Measurements from ENCODE around the gene CDKAL1.
A peak's percentile ranks its signal among the peaks of the same experiment; 100 is the strongest.

CDKAL1 gene

GRCh38 chr6:20851795-20852194 lies 317.5 kb downstream of the CDKAL1 start:
- DNase-seq, result no peak

DNA sequence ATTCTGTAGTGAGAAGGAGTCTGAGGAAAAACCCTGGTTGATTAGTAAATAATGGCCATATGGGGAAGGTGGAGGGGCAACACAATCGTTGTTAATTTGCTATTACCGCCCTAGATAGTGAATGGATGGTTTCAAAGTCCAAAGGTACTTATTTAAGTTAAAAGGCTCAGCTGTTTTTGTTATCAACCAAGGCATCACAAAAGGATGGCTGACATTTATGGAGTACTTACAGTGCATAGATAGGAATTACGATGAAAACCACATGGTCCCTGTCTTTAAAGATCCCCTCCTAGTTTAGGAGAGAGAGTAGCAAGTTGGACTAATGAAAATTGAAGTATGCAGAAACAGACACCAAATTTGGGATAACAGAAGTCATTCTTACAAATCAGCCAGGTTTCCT lies 319.6 kb downstream of the CDKAL1 start:
- no peak for DNase-seq

DNA sequence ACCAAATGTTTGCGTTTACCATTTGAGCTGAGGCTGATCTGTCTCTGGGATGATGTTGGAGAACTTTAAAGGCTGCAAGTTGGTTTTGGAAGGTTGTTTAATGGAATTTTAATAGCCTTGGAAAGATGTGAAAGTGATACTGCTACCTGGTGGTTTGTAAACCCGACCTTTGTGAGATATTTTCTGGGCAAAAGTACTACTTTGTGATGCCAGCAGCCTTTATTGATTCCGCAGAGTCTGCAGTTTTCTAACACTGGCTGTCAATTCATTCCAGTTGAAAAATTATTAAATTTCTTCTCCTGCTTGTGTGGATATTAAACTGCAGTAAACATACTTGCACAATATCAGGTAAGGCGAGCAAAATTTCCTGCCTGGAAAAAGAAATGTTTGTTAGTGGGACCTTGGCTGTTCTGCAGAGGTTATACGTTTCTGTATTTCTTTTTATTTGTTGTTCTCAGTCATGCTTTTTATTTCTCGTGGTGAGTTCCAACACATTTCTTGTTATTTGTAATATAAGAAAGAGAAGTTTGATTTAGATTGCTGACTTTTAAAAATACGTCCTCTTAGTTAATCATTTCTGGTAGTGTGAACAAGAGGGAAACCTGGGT lies 322.5 kb downstream of the CDKAL1 start:
- no peak for DNase-seq

DNA sequence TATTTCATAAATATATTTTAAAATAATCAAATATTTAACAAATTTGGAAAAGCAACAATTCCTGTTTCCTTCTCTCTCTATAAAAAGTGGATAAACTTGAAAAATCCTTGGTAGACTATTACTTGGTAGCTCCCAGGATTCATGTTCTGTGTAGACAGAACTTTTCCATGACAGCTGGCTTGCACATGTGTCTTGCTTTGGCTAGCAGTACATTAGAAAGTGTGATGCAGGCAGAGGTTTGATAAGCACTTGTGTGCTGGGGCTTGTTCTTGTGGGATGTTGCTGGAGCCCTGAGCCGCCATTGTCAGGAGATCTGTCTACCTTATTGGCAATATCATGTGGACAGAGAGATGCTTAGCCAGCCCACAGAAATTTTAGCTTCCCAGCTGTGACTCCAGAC lies 327.2 kb downstream of the CDKAL1 start:
- no peak for DNase-seq

- peak; percentile 72 for DNase-seq
Observed at GRCh38 chr6:20866036-20866435, 331.8 kb downstream of the CDKAL1 start.

DNA sequence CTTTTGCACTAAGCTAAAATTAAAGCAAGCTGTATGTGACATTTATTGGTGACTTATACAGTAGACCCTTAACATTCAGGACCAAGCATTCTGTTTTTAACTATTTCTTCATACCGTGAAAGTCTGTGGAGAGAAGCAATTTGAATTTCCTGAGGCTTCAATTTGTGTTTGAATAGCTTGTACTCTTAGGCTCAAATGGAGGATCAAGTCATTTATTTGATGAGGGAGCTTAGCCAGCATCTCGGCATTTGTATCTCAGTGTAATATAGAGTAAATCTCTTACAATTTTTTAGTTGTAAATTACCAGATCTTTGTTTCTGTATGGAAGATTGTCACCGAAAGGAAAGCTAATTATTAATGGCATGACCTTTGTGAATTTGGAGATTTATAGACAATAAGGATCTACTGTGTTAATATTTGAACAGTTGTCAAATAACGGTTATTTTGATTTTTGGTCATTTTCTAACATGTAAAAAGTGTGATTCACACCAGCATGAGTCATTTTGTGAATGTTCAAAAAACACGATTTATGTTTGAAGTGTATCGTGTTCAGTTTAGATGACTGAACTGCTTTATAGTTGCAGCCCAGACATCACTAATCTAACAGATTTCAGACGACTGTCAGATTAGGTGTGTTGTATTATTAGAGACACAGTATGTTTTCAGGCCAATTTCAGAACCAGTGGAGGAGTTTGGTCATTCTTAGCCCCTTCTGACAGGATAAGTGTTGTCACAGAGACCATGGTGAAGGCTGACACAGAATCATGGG lies 332.9 kb downstream of the CDKAL1 start:
- no peak for DNase-seq

DNA sequence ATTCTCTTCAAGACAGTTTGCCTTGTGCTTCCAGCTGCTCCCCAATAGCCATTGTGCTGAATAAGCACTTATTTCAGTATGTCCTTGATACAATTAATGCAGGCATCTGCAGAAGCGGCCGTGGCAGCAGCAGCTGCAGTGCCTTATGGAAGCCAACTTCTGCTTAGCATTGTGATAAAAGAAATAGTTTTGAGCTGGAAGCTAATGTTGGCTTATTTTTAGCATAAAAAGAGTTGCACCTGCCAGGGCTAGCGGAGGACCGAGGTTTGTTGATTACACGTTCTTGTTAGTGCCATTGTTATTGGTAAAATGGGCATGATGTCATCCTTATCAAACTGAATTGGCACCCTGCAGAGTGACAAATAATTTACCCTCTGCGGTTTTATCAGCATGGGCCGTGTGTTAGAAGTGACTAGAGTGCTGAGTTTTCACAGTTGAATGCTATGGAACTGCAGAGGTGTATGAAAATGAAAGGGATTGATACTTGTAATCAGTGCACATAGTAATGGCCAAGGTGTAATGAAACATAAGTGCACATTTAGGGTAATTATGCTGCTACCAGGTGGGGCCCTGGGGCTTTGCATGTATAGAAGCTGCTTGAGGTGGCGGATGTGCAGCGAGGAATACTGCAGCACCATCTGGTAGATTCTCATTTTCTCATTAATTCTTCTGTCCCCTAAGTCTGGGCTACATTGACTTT lies 334.3 kb downstream of the CDKAL1 start:
- DNase-seq, result peak; percentile 96

DNA sequence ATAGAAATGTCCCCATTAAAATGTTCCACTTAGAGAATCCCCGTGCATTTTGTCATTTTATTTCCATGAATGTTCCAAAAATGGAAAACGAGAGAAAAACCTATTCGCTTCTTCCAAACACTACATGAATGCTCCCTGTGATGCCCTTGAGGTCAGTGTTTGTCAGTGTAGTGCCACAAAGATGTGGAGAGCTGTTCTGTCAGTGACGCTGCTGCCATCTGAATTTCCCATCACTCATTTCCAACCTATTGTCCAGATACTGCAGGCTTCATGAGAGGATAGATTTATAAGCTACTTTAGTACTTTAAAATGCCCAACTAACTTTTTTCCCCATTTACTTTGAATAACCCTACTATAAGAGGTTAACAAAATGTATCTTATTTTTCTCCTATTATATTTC lies 335.8 kb downstream of the CDKAL1 start:
- DNase-seq, result no peak

- no peak for DNase-seq
Observed at GRCh38 chr6:20870493-20870892, 336.2 kb downstream of the CDKAL1 start.

GRCh38 chr6:20873425-20874190 lies 339.4 kb downstream of the CDKAL1 start:
- no peak for DNase-seq

DNA sequence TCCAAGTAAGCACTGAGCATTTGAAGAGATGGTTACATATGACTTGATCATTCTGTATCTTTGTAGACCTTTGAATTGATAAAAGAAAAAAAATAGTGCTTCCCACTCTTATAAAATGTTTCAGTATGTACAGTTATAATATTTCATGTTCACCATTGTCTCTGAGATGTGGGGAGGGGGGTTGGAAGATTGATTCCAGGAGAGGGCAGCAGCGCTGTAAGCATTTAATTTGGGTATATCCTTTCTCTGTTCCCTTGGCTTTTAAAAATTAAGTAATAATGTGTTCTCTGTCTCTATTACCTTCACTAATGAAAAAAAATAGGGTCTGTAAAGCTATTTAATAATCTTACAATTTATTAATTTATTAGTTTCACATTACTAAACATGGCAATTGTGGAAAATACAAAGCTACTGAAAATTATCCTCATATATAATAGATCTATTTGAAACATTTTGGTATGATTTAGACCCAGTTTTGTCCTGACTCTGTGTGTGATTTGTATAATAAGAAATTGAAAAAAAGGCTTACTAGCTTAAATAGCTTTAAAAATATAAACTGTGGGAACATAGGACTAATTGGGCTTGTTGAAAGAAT lies 341.2 kb downstream of the CDKAL1 start:
- DNase-seq, result peak; percentile 51

- no peak for DNase-seq
Observed at GRCh38 chr6:20876036-20876435, 341.8 kb downstream of the CDKAL1 start.

DNA sequence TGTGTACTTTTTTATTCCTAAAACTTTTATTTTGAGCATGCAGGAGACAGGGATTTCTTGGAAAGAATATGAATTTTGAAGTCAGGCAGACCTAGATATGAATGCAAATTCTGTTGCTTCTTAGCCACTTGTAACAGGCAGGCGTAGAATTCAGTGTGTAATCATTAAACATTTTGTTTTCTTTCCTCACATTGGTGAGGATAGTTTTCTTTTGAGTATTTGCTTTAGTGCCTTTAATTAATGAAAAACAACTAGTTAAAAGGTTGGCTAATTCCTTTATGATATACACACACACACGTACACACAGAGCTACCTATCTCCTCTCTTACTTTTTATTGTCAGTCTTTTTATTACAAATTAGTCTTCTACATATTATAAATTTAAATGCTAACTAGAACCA lies 342.3 kb downstream of the CDKAL1 start:
- DNase-seq, result no peak

GRCh38 chr6:20877008-20877937 lies 343.0 kb downstream of the CDKAL1 start:
- DNase-seq, result no peak

DNA sequence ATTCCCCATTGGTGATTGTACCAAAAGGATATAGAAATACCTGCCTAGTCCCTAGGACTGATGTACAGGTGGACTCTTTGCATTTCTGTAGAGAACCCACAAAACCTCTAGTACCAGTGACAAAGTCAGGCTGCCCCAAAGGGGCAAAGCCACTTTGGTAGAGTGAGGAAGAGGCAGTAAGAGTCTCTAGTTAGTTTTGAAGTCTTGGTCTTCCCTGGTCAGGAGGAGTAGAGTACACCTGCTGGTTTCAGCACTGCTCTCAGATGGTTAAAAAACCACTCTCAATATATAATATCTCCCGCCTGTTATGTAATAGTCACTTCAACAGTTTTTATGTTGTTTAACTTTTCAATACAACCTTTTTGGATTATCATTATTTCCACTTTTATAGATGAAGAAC lies 344.9 kb downstream of the CDKAL1 start:
- DNase-seq, result no peak

GRCh38 chr6:20879526-20879925 lies 345.3 kb downstream of the CDKAL1 start:
- no peak for DNase-seq

GRCh38 chr6:20881365-20881764 lies 347.1 kb downstream of the CDKAL1 start:
- DNase-seq, result no peak

GRCh38 chr6:20882014-20882413 lies 347.8 kb downstream of the CDKAL1 start:
- DNase-seq, result no peak

DNA sequence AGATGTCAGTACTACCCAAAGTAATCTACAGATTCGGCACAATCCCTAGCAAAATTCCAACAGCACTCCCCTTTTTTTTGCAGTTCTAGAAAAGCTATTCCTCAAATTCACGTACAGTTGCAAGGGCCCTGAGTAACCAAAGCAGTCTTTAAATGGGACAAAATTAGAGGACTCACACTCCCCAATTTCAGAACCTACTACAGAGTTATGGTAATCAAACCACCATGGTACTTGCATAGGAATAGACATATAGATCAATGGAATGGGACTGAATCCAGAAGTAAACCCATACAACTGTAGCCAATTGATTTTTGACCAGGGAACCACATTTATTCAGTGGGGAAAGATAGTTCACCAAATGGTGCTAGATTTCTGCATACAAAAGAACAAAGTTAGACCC lies 350.8 kb downstream of the CDKAL1 start:
- no peak for DNase-seq

DNA sequence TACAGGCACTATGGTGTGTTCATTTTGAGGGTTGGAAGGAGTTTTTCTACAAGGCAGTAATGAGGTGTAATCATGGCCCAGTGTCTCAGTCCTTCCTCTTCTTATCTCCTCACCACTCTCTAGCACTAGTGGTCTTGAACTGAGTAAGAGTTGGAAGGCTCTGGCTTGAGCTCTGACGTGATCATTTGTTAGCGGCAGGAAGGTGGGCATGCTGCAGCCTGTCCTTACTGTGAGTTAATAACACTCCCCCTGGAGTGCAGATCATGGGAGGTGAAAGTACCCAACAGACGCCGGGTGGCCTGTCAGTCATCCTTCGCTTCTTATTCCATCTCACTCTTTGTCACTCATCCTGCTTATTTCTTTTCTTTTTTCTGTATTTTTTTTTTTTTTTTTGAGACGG lies 356.9 kb downstream of the CDKAL1 start:
- DNase-seq, result no peak

GRCh38 chr6:20892365-20892764 lies 358.1 kb downstream of the CDKAL1 start:
- no peak for DNase-seq

DNA sequence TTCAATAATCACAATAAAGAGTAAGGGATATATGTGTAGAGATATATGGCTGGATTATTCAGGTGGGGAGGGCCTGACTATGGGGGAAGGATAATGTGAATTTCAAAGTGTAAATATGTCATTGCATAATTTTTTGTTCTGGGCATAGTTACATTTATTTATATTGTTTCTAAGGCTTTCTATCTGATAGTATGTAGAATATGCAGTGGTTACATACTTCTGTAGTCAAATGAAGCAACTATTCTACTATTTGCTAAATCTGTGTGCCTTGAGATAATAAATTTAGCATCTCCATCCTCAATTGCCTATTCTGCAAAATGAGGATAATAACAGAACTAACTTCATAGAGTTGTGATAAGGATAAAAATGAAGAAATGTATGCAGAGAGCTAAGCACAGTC lies 359.2 kb downstream of the CDKAL1 start:
- DNase-seq, result no peak

Measured in NCI-H1417 treated with DMSO at 0.1 percent for 48 hours (cell line).